Amniotic stem cell (primary cell): ENCODE data around the gene SORCS3.

ENCODE experiments used
- DNase-seq: peaks from one replicate; lab custom pipeline; 2025; lab: John Stamatoyannopoulos, UW

The SORCS3 gene

DNA sequence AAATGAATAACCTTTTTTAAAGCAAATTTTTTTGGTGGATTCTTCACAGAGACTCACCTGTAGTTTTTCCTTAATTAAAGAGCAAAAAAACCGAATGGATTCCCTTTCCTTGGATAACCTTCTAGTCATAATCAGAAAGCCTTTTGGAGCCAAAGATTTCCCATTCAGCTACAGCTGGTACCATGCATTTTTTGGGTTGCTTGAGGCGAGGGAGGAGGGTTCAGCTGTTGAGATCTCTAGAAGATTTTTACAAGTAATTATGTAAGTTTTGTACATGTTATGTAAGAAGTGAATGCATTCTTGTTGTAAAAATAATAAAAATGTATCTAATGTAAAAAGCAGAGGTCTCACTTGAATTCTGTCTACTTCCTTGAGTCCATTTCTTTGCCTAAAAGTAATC lies 463.2 kb downstream of the SORCS3 start:
- DNase-seq, result no peak

DNA sequence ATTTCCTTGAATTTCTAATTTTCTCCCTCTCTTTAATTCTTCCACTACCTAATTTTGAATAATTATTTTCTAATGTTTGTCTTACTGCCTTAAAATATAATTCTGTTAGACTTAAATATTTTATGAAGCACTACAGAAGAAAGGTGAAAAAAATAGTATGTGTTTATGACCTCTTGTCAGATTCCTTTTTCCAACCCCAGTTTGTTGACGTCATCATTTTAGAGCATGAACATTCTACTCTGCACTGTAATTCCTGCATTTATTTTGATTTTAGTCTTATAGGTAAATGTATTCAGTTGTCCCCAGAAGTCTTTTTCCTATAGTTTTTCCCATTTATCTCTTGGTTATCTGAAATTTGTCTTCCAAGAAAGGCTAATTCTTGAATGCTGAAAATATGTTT lies 468.1 kb downstream of the SORCS3 start:
- no peak for DNase-seq

DNA sequence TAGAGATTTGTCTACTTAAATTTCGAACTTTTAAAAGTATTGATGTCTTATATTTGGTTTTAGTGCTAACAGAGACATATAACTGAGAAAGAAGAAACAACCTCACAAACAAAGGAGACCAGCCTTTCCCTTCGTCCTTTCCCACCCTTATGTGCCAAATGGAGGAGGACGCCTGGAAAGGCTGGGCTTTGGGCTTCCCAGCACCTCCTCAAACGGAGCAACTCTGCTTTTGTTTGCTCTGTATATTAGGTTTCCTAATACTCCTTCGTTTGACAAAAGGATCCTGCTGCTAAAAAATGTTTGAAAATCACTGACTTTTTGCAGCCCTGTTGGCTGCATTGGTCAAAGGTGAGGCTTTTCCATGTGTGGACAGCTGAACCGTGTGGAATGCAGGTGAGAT lies 471.8 kb downstream of the SORCS3 start:
- no peak for DNase-seq

GRCh38 chr10:105113666-105114065 lies 472.6 kb downstream of the SORCS3 start:
- DNase-seq, result no peak

DNA sequence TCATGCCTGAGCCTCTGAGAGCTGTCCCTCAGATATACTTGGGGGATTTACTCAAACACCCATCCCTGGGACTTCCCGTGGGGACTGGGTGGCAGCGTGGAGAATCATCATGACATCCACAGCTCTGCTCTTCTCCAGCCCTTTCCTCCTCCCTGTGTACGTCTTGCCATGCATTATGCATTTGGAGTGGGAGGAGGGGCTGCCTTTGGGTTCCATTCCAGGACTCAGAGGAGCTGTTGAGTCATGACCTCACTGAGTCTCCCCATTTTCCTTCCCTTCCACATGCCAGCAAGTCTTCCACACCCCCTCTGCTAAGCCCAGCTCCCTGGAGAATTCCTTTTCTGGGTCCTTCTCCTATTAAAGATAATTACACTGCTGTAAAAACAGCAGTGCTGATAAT lies 480.7 kb downstream of the SORCS3 start:
- DNase-seq, result no peak

DNA sequence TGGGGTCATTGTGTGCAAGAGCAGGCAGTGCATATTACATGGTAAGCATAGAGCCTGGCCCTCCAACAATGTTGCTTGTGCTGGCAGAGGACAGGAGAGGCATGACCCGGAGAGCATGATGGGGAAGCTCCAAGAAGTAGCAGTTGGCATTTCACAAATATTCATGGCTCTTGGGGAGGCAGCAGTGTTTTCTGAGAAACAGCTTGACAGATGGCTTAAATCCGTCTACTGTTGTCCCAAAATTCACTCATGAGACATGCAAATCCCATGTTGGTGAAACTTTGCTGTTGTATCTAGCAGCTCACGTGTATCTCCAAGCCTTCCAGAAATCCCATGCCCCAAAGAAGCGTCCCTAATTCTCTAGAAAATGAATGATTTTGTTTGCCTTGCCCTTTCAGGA lies 487.0 kb downstream of the SORCS3 start:
- DNase-seq, result no peak

GRCh38 chr10:105138358-105138757 lies 497.3 kb downstream of the SORCS3 start:
- no peak for DNase-seq

DNA sequence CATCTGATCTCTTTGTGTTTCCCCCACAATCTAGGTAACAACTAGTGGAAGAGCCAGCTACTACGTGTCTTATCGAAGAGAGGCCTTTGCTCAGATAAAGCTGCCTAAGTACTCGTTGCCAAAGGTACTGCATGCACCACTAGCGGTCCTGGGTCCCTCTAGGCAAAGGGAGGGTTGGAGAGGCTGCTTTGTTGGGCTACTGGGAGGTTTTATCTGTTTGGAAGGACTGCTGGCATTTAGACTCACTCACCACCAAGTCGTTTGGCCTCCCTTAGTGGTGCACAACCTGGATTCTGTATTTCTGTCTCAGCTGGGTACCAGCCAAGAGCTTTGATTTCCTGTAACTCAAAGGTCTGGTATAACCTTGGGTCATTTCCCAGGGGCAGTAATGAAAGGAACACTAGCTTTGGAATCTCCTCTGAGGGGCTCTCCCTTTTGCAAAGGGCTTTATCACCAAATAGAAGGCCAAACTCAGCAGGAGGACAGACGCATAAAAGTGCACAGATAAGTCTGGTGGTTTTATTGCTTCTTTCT lies 498.3 kb downstream of the SORCS3 start:
- DNase-seq, result no peak

DNA sequence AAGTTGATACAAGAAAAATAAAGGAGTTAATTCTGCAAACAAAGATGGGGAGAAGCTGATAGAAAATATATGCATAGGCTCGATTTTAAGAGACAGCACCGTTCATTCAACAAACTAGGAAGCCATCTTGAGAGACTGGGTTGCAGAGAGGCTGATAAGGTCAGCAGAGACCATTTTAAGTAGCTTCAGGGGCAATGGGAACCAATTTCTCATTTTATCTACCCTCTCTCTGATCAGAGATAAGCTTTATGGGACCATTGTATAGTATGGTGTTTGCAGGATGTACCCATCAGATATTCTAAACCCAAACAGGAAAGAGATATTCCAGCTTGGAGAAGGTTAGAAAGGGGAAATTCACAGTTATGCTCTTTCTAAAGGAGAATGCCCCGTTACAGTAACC lies 499.5 kb downstream of the SORCS3 start:
- DNase-seq, result no peak

DNA sequence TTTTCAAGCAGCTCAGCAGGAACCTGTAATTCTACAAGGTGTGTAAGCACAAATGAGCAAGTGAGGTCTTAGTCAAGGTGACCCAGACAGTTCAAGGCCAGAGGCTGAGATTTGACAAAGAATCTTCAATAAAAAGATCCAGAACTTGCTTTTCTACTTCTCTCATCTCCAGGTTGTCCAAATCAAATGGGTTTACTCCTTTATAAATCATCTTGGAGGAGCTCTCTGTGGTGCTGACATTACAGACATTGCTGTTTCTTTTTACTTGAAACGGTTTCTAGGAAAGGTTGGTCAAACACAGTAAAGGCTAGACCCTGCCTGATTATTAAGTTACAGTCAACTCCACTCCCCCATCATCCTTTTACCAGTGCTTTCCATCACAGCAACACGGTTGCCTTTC lies 504.6 kb downstream of the SORCS3 start:
- no peak for DNase-seq

DNA sequence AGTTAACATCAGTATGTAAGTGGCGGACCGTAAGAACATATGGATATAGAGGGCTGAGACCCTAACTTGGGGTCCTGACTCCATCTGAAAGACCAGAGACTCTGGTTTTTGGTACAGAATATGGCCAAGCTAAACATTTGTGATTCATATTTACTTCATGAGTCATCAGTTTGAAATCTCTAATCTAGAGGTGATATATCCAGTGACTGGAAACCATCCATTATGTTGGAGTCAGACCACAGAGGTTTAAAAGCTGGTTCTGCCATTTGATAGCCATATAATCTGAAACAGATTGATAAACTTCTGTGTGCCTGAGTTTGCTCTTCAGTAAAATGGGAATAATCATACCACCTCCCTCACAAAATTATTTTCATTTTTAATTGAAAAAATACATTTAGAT lies 505.3 kb downstream of the SORCS3 start:
- DNase-seq, result no peak

DNA sequence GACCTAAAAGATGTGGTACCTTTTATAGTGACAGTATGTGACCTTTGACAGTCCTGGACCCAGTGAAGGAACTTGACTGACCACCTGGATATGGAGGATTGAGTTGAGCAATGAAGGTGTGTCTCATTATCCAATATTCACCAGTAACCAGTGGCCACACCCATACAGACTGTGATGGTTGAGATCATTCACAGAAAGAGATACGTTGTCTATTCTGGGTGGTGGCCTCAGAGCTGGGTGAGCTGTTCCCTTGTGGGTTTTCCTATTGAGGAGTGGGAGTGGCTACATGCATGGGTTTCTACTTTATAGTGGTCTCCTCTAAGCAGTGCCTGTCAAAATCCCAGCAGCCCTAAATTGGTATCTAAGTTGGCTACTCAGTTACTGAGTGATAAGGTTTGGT lies 507.4 kb downstream of the SORCS3 start:
- DNase-seq, result no peak

- DNase-seq, result no peak
Measured at GRCh38 chr10:105148921-105149320, 507.8 kb downstream of the SORCS3 start.

DNA sequence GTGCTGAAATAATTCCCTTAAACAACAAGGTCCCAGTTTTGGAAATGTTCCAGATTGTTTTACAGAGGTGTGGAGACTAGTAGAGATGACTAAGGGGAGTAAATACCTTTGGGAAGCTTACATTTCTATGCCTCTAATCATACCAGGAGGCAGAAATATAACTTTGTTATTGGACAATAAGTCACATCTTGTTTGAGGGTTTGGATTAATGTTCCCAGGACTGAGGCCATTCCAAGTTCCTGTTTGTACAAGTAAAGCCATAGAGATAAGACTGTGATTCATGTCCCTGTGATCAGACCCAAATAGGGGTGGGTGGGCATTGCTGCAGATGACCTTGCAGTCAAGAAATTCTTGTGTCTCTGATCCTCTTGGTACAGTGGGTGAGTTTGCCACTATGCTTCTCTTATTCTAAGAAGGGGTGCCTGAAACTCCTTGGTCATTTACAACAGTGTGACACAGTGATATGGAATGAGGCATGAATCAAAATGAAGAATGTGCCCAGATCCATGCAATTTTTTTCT lies 508.3 kb downstream of the SORCS3 start:
- no peak for DNase-seq

DNA sequence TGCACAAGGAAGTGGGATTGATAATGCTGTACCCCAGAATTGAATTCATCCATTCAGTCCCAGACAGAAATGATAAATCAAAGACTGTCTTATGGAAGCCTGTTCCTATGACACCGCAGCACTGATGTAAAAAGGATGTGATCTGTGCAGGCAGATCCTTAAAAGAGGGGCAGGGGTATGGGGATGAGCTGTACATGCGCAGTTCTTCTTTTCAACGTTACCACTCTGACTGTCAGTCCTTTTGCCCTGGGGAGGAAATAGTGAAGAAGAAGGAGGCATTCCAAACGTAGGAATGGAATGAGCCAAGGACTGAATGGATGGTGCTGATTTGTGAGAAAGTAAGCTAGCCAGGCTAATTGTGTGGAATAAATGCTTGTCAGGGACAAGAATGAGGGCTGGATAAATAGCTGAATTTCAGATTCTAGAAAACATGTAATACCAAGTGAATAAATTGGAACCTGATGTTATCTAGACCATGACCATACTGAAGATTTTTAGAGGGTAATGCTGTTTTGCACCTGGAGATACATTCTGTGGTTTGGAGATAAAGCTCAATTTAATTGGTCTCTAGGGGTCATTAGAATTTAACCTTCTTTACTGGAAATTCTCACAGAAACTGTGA lies 509.3 kb downstream of the SORCS3 start:
- DNase-seq, result no peak

DNA sequence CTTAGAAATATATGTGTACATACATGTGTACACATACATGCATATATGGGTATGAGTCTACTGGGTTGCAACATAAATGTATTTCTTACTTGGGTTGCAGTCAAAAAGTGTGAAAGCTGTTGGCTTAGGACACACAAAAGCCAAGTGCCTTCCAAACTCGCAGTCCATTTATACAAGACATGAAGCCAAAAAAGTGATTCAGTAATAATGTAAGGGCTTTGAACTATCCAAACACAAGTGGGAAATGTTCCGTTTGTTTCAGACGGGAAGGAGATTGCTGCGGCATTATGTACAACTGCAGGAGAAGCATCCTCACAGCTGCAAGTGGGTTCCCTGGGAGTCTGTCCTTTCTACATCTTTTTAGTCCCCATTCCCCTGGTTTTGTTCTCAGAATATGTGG lies 513.6 kb downstream of the SORCS3 start:
- no peak for DNase-seq

DNA sequence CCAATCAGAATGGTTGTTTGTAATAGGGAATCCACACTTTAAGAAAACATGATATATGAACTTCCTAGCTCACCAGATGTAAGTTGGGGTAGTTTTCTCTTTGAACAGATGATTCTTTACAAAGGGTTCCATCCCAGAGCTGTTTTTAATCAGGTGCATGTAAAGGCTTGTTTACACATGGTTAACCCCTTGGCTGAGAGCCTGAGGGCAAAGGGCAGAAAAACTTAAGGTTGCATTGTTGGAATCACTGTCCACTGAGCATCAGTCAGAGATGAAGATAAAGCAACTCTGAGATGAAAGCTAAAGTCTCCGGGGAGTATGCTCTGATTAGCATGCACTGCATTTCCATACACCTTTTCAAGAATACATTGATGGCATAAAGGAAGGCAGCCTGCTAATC lies 518.2 kb downstream of the SORCS3 start:
- DNase-seq, result no peak

DNA sequence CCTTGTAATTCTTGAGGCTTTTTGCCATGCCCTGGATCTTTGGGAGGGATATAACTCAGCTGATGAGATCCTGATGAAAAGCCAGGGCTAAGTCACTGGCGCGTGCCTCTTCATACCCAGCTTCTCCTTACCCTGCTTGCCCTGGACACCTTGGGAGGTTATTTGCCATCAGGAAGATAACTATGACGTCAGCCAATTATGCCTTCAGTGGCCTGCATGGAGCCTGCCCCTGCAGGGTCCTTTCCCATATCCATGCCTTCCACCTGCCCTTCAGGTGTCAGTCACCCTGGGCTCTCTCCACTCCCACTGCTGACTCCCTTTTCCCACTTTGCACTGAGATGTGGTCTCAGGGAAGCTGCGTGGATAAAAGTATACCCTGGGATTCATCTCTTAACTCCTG lies 520.1 kb downstream of the SORCS3 start:
- no peak for DNase-seq

- DNase-seq, result no peak
Measured at GRCh38 chr10:105161767-105162166, 520.7 kb downstream of the SORCS3 start.

GRCh38 chr10:105170521-105170920 lies 529.4 kb downstream of the SORCS3 start:
- no peak for DNase-seq

GRCh38 chr10:105171945-105172344 lies 530.9 kb downstream of the SORCS3 start:
- no peak for DNase-seq

DNA sequence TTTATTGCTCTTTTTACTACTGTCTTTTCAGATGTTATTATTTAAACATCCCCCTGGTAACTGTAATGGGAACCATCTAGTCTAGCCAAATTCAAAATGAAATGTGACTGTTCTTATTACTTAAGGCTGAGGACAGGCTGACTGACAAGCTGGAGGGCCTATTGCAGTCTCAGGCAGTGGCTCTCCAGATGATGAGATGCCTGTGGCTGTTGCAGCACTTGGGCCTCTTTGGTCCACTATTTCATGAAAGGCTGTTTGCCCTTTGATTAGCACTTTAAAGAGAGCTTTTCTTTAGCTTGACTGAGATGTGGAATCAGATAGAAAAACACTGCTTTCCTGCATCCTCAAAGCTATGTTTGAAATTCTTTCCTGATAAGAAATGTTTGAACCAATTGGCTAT lies 540.5 kb downstream of the SORCS3 start:
- no peak for DNase-seq

DNA sequence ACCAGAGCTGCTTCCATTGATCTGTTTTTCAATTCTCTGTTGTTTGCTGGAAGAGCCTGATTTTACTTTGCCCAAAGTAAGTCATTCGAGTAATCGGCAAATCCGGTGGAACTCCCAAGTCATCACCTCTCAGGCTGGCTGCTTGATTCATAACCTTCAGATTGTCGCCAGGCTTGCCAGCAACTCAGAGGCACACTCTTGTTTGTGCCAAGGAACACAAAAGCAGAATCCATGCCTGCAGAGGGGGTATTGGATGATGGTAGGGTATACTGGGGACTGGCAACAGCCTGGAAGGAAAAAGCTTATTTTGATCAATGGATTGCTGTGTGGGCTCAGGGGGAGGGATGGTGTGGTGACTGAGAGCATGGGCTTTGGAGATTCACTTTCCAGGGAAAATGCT lies 542.4 kb downstream of the SORCS3 start:
- no peak for DNase-seq

GRCh38 chr10:105185161-105185560 lies 544.1 kb downstream of the SORCS3 start:
- no peak for DNase-seq
